ENCODE measurements around the gene SSX2IP.
"Not testable (repeated sequence)": the region's sequence is repeated elsewhere in the genome, so short reads cannot be mapped to it uniquely, and the experiment has no call there.

Gene SSX2IP

DNA sequence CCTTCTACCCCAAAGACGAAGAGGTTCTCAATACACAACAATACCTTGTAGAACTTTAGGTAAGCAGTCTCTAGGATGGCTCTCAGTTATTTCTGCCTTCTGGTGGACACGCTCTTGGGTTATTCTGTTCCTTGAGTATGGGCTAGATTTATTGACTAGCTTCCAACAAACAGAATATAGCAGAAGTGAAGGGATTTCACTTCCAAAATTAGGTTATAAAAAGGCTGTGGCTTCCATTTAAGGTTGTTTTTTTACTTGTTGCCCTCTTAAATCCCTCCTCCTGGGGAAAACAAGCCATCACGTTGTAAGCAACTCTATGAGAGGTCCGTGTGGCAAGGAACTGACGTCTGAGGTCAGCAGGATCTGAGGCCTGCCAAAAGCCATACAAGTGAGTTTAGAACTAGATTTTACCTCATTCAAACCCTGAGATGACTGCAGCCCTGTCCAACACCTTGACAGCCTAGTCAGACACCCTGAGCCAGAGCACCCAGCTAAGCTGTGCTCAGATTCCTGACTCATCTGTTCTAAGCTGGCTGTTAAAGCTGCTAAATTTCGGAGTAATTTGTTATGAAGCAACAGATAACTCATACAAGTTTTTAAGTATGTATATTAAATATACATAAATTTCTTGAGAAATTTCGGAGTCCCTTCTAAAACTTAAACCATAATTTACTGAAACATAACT is 12.7 kb downstream of the SSX2IP start:
- DNase-seq (ENCODE audit: low spot score) = no peak

DNA sequence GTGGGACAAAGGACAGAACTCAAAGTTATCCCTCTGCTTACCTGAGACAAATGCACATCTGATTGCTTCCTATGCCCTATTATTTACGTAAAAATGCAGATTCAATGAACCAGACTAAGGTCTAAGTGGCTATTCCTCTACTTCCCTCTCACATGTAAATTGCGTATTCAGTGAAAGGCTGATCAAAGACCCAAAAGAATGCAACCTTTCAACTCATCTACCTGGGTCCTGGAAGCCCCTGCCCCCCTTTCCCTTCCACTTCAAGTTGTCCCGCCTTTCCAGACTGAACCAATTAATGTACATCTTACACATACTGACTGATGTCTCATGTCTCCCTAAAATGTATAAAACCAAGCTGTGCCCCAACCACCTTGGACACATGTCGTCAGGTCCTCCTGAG is 14.6 kb downstream of the SSX2IP start:
- DNase-seq (ENCODE audit: low spot score) = no peak

DNA sequence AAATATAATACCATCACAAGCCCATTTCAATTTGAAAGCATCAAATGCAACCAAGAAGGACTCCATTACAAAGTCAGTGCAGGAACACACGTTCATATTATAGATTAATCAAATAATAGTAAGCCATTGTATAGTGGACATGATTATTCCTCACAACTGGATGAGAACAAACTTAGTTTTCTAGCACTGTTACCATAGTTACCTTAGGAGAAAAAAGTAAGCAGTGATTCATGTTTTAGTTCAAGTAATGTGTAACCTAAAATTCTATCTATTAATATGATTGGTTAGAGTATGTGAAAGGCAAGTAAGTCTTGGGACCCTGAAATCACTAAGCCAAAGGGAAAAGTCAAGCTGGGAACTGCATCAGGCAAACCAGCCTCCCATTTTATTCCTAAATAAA is 15.2 kb downstream of the SSX2IP start:
- no peak for DNase-seq (ENCODE audit: low spot score)

GRCh38 chr1:84674705-84675104 is 15.6 kb downstream of the SSX2IP start:
- no peak for DNase-seq (ENCODE audit: low spot score)

GRCh38 chr1:84674021-84674420 is 16.2 kb downstream of the SSX2IP start:
- DNase-seq (ENCODE audit: low spot score) = no peak

DNA sequence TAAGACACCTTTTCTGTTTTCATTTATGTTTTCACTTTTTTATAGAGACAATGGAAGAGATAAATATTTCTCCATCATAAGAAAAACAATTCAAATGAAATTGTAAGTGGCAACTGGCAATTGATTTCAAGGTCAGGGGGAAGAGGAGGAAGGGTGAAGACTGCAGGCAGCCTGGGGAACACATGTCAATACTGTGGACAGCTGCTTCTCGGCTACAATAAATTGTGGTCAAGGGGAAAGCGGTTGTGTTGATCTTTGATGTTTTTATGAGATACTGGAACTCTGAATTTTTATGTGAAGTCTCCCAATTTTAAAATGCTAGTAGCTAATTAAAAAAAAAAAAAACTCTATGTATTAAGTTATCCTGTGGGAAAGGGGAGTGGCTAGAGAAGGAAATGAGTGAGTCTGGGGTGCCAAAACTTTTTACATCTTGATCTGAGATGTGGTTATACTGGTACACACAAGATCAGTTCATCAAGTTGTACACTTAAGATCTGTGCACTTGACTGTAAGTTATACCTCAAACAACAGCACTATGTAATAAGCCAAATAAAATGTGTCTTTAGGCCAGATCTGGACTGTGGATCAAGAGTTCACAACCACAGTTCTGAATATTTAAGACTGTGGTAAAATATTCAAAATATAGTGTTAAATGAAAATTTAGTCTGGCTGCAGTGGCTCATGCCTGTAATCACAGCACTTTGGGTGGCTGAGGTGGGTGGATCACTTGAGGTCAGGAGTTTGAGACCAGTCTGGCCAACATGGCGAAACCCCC is 18.0 kb downstream of the SSX2IP start:
- no peak for DNase-seq (ENCODE audit: low spot score)

- no peak for DNase-seq (ENCODE audit: low spot score)
Observed at GRCh38 chr1:84669831-84670230, 20.4 kb downstream of the SSX2IP start.

DNA sequence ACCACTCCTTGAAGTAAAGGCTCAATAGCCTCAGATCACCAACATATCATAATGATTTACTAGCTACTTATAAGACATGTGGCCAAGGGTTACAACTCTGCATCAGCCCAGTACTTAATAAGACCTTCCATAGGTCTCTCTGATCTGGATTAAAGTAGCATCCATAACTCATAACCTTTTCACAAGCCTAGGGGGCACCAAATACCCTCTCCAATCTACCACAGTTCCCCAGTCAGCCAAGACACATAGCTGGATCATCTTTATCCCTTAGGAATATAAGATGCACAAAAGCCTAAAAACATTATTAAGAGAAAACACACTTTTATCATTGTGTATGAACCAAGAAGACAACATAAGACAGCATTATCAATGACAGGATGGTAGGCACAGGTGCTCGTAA is 22.1 kb downstream of the SSX2IP start:
- DNase-seq (ENCODE audit: low spot score) = peak; percentile 49

GRCh38 chr1:84665703-84666317 is 24.5 kb downstream of the SSX2IP start:
- no peak for DNase-seq (ENCODE audit: low spot score)

- DNase-seq (ENCODE audit: low spot score) = no peak
Observed at GRCh38 chr1:84653130-84653677, 37.1 kb downstream of the SSX2IP start.

DNA sequence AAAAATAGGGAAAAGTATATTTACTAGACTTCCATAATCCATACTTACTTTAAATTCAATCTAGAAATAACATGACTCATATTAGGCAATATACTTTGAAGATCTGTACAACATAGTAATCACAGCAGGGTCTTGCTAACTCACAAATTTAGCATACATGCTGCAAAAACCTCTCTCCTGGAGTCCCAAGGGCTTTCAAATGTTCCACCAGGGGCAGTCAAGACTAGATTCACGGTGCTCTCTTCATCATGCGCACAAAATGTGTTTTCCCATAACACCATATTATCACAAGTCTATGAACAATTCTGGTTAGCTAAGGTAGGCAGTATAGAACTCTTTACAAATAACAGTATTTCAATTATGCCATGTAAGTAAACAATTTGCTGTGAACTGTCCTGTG is 45.8 kb downstream of the SSX2IP start:
- no peak for DNase-seq (ENCODE audit: low spot score)

GRCh38 chr1:84643183-84643582 is 47.1 kb downstream of the SSX2IP start:
- no peak for DNase-seq (ENCODE audit: low spot score)

GRCh38 chr1:84642774-84643173 is 47.5 kb downstream of the SSX2IP start:
- DNase-seq (ENCODE audit: low spot score) = no peak

DNA sequence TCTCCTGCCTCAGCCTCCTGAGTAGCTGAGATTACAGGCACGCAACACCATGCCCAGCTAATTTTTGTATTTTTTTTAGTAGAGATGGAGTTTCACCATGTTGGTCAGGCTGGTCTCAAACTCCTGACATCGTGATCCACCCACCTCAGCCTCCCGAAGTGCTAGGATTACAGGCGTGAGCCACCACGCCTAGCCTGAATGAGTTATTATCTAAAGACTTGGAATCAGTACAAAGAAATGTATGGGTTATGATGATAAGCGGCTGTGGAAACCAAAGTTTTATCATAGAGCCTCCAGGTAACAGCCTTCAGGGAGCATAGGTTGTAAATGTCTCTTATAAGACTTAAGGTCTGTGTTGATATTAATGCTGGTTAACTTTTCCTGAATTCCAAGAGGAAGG is 50.5 kb downstream of the SSX2IP start:
- not testable (repeated sequence) for DNase-seq (ENCODE audit: low spot score)

- no peak for DNase-seq (ENCODE audit: low spot score)
Observed at GRCh38 chr1:84635429-84635828, 54.8 kb downstream of the SSX2IP start.

DNA sequence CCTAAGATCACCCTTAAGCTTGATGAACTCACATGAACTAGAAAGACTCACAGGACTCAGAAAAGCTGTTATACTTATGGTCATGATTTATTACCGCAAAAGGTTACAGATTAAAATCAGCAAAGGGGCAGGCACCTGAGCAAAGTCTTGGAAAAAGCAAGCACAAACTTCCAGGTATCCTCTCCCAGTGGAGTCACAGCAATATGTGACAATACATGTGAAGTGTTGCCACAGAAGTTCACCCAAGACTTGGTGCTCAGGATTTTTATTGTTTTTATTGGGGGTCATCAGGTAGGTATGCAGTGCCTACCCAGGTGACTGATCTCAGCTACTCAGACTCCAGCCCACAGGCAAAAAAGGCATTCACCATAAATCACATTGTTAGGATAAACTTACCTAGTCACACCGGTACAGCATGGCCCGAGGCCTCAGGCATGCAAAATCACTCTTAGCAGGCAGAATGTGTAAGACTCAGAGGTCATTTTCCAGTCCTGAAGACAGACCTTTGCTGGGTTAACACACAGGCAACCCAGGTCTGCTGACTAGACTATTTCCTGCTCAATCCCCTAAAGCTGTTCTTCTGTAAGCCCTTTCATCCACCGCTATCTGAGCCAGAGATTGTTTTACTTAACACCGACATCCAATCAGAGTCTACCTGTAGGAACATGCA is 55.6 kb downstream of the SSX2IP start:
- no peak for DNase-seq (ENCODE audit: low spot score)

- DNase-seq (ENCODE audit: low spot score) = no peak
Observed at GRCh38 chr1:84632673-84633434, 57.4 kb downstream of the SSX2IP start.

DNA sequence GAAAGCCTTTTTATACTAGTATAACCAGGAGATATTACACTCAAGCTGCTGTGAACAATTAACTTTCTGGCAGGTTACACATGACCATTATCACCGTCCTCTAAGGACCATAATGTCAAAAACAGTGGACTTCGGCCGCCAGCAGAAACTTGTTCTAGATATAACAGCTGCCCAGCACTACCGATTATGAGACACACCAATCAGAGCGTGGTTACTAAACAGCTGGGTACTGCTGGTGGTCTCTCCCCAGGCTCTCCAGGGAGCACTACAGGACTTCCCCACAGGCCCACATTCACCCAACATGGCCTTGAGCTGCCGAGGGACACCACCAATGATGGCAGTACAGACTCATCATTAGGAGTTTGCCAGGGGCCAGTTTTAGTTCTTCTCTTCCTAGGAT is 58.1 kb downstream of the SSX2IP start:
- no peak for DNase-seq (ENCODE audit: low spot score)

GRCh38 chr1:84624876-84625275 is 65.4 kb downstream of the SSX2IP start:
- no peak for DNase-seq (ENCODE audit: low spot score)

- no peak for DNase-seq (ENCODE audit: low spot score)
Observed at GRCh38 chr1:84621553-84621952, 68.7 kb downstream of the SSX2IP start.

DNA sequence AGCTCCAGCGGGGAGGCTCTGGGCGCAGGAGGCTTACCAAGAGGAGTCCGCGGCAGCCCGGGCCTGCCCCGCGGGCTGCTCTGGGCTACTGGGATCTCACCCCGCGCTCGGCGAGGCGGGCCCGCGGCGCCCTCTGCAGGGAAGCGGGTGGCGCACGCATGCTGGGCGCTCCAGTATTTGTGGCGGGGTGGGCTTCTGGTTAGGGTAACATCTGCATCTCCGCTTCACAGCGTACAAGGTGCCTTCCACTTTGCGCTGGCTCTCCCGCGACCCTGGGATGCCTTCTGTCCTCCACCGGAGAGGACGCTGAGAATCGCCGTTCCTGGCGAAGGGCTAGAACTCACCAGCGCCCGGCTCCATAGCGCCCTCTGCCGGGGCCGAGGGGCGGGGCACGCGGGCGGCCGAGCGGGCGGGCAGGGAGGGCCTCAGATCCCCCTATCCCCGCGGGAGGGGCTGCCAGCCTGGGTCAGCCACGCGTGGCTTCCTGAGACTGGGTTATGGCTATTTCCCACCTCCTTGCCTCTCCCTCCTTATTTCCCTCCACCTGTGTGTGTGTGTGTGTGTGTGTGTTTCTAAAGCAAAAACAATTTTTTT is 69.4 kb downstream of the SSX2IP start:
- peak; percentile 94 for DNase-seq (ENCODE audit: low spot score)
